Measurements from ENCODE around the gene CYP2D6. TPM values are rescaled to one million over a fixed set of nuclear protein-coding genes. Genes with fewer than 3 reads are reported as not detected.

Gene CYP2D6
- total and polyA plus RNA-seq, 2 of the 13 experiments (the other 11 are each of a cell fraction or from before 2014, with no cell fraction given), result 1.0 to 3.7 TPM

GRCh38 chr22:42078469-42079318 is 51.9 kb downstream of the CYP2D6 start (continued):
- TF ChIP-seq ETV5 (CRISPR knock-in tag; IDR thresholded peaks at IDR 0.05; ENCODE audit: borderline replicate concordance), result peak; percentile 12; the same call in 1 of the 2 replicates
- no peak for TF ChIP-seq CERS6 (CRISPR knock-in tag; IDR thresholded peaks at IDR 0.05)
- TF ChIP-seq ESRRA (CRISPR knock-in tag; IDR thresholded peaks at IDR 0.05; ENCODE audit: low read depth), result no peak
- TF ChIP-seq RCOR2 (CRISPR knock-in tag; IDR thresholded peaks at IDR 0.05), result no peak
- TF ChIP-seq SMARCC2 (IDR thresholded peaks at IDR 0.05), result no peak
- TF ChIP-seq ZNF878 (CRISPR knock-in tag; IDR thresholded peaks at IDR 0.05), result 0 out of 2 replicates have a peak, but pooled peaks have one; percentile 20
- no peak for TF ChIP-seq ZBTB10 (CRISPR knock-in tag; IDR thresholded peaks at IDR 0.05; ENCODE audit: borderline replicate concordance)
- peak; percentile 1 for TF ChIP-seq ZNF407 (CRISPR knock-in tag; IDR thresholded peaks at IDR 0.05; ENCODE audit: not compliant biosample characterization)
- TF ChIP-seq ZMAT3 (CRISPR knock-in tag; conservative IDR thresholded peaks at IDR 0.05), result peak; percentile 27; the same call in 1 of the 2 replicates
- no peak for TF ChIP-seq CHD2 (IDR thresholded peaks at IDR 0.05; ENCODE audit: low read depth, low read length)
- TF ChIP-seq HMGXB3 (CRISPR knock-in tag; IDR thresholded peaks at IDR 0.05; ENCODE audit: borderline replicate concordance), result no peak

All from HepG2 (cell line).